ENCODE data around the gene CACNA2D1.

GRCh38 chr7:82429408-82429807 lies 14.2 kb downstream of the CACNA2D1 start:
- TF ChIP-seq CTCF (conservative IDR thresholded peaks at IDR 0.05 in 1 of 2, IDR thresholded peaks at IDR 0.05 in 1 of 2; ENCODE audit: low read depth in 1 of 2, low read length in 2 of 2) (no peak), EZH2 (IDR thresholded peaks at IDR 0.05; ENCODE audit: low read length, missing control alignments) (no peak)

Measured in fibroblast of lung (primary cell).